HepG2 (cell line): ENCODE measurements around the gene KRT40. TPM values are rescaled to one million over a fixed set of nuclear protein-coding genes. Genes with fewer than 3 reads are reported as not detected.

Experiments
- CCAR2 ChIP-seq: fragments of 200-400 bp; formaldehyde crosslinking; optimal IDR thresholded peaks from 2 replicates; pipeline ENCODE3; 2018; ENCODE audit warnings: low read depth, mild to moderate bottlenecking, low read length, moderate library complexity
- CENPT ChIP-seq: sonication (generic); formaldehyde crosslinking; IDR thresholded peaks from 2 replicates; pipeline ENCODE4 v1.8.0; 2022; ENCODE audit warnings: low read depth, mild to moderate bottlenecking, moderate library complexity, missing genetic modification reagents
- IRF1 ChIP-seq: sonication (generic); formaldehyde crosslinking; IDR thresholded peaks from 2 replicates; pipeline ENCODE4 v1.4.0; 2020; ENCODE audit warnings: low read depth, mild to moderate bottlenecking, missing genetic modification reagents
- ISL2 ChIP-seq: sonication (generic); formaldehyde crosslinking; IDR thresholded peaks from 2 replicates; pipeline ENCODE4 v1.5.0; 2020; ENCODE audit warnings: missing genetic modification reagents
- JDP2 ChIP-seq: sonication (generic); formaldehyde crosslinking; IDR thresholded peaks from 2 replicates; pipeline ENCODE4 v1.8.1; 2022; ENCODE audit warnings: missing genetic modification reagents, borderline replicate concordance
- KMT2B ChIP-seq: IDR thresholded peaks from 2 replicates; pipeline ENCODE4 v1.6.1; 2016; ENCODE audit warnings: missing genetic modification reagents, missing compliant biosample characterization
- SIN3A ChIP-seq: IDR thresholded peaks from 2 replicates; pipeline ENCODE4 v1.6.1; 2011; ENCODE audit warnings: low read depth, mild to moderate bottlenecking, control low read depth, low read length, borderline replicate concordance
- SNAPC4 ChIP-seq: sonication (generic); formaldehyde crosslinking; IDR thresholded peaks from 2 replicates; pipeline ENCODE4 v1.4.0; 2020; ENCODE audit warnings: mild to moderate bottlenecking, missing genetic modification reagents
- TARDBP ChIP-seq: sonication (generic); formaldehyde crosslinking; IDR thresholded peaks from 2 replicates; pipeline ENCODE4 v1.8.0; 2022; ENCODE audit warnings: mild to moderate bottlenecking, missing genetic modification reagents
- ZKSCAN5 ChIP-seq: sonication (generic); formaldehyde crosslinking; IDR thresholded peaks from 2 replicates; pipeline ENCODE4 v1.5.1; 2020; ENCODE audit warnings: mild to moderate bottlenecking, missing genetic modification reagents
- ZMYM2 ChIP-seq: sonication (generic); formaldehyde crosslinking; IDR thresholded peaks from 2 replicates; pipeline ENCODE4 v1.8.0; 2022; ENCODE audit warnings: mild to moderate bottlenecking, missing genetic modification reagents
- ZNF234 ChIP-seq: sonication (generic); formaldehyde crosslinking; conservative IDR thresholded peaks from 2 replicates; pipeline ENCODE4 v1.5.1; 2020; ENCODE audit warnings: mild to moderate bottlenecking, missing genetic modification reagents
- ZNF333 ChIP-seq: sonication (generic); formaldehyde crosslinking; IDR thresholded peaks from 2 replicates; pipeline ENCODE4 v1.4.0; 2020; ENCODE audit warnings: mild to moderate bottlenecking, missing genetic modification reagents, borderline replicate concordance
- ZNF646 ChIP-seq: sonication (generic); formaldehyde crosslinking; IDR thresholded peaks from 2 replicates; pipeline ENCODE4 v1.9.0; 2021; ENCODE audit warnings: mild to moderate bottlenecking, missing genetic modification reagents
- ZNF883 ChIP-seq: sonication (generic); formaldehyde crosslinking; IDR thresholded peaks from 2 replicates; pipeline ENCODE4 v1.5.1; 2020; ENCODE audit warnings: mild to moderate bottlenecking, missing genetic modification reagents; ENCODE audit errors: not compliant biosample characterization
- polyA plus RNA-seq, 8 experiments: library from polyadenylated mRNA; depleted of rRNA in 3 of 8; stranded (reverse) in 7 of 8; unstranded in 1 of 8; fragments of >200 nt; fragmentation: Illumina TruSeq in 4 of 8; extraction: Trizol in 4 of 8; gene quantifications; 2 replicates each; pipeline versions ENCODE4 v1.2.1 to v1.2.3, GENCODE V29; 2011 to 2016; ENCODE audit warnings: low read depth in 4 of 8, missing spikeins in 1 of 8, mixed read lengths in 1 of 8; ENCODE audit not compliant: insufficient read depth in 1 of 8
- total RNA-seq, 5 experiments: library from RNA; depleted of rRNA; stranded (reverse); fragments of >200 nt; fragmentation: Illumina TruSeq; extraction: Trizol; gene quantifications; 2 replicates each; pipeline ENCODE4 v1.2.3, GENCODE V29; 2016; ENCODE audit warnings: low read depth in 1 of 5

The KRT40 gene
- total and polyA plus RNA-seq, 2 of the 13 experiments (the other 11 are each of a cell fraction or from before 2014, with no cell fraction given): not detected

- TF ChIP-seq ZNF646 (CRISPR knock-in tag) (no peak; the same call in 1 of the 2 replicates), ZMYM2 (CRISPR knock-in tag) (no peak), IRF1 (CRISPR knock-in tag) (no peak), ZNF234 (CRISPR knock-in tag) (no peak), TARDBP (CRISPR knock-in tag) (peak; percentile 99), ISL2 (CRISPR knock-in tag) (peak; percentile 100), ZNF333 (CRISPR knock-in tag) (no peak), SNAPC4 (CRISPR knock-in tag) (no peak), JDP2 (CRISPR knock-in tag) (peak; percentile 54; the same call in 1 of the 2 replicates), CENPT (CRISPR knock-in tag) (no peak), SIN3A (no peak), KMT2B (CRISPR knock-in tag) (no peak), ZKSCAN5 (CRISPR knock-in tag) (no peak), CCAR2 (no peak), ZNF883 (CRISPR knock-in tag) (no peak)
Measured at GRCh38 chr17:40956401-40957254, 27.5 kb downstream of the KRT40 start (continued).
